Measurements from ENCODE around the gene PAX4.

PAX4 gene

GRCh38 chr7:127618042-127618441 lies at the start of gene PAX4:
Gene PAX4, minus strand, starts transcription at chr7:127618142. Its CDS starts 2,214 bp downstream, at chr7:127615928.
- in situ Hi-C loops (cut with HindIII; ENCODE audit: low sequenced_read_pairs), result no loop called here
- TF ChIP-seq CTCF (IDR thresholded peaks at IDR 0.05; ENCODE audit: low read depth, low read length, missing control alignments), result no peak
- H3K4me3 ChIP-seq (ENCODE audit: low read depth, low read length), result no peak within 1 kb of the TSS
- no peak for DNase-seq (ENCODE audit: low read depth)

- TF ChIP-seq CTCF (IDR thresholded peaks at IDR 0.05; ENCODE audit: low read depth, low read length, missing control alignments), result no peak
- in situ Hi-C loops (cut with HindIII; ENCODE audit: low sequenced_read_pairs), result no loop called here
- DNase-seq (ENCODE audit: low read depth), result no peak
- no peak overlapping the region for H3K4me3 ChIP-seq (ENCODE audit: low read depth, low read length)
Observed at GRCh38 chr7:127667017-127667670, 49.2 kb upstream of the PAX4 start.

DNA sequence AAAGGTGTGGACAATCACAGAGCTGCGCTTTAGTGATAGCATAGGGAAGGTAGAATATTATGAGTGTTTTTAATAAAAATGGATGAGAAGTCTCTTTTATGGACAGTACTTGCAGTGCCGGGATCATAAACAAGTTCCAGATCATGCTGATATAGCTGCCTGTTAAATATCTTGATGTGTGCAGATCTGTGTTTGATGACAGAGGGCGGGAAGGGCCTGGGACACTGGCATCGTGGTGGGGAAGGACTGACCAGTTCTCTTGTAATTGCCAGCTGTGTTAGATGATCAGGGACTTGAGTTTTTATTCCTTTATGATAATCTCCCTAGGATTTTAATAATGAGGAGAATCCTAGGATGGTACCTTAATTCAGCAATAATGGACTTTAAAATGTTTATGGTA lies 48.7 kb upstream of the PAX4 start:
- in situ Hi-C loops (cut with HindIII; ENCODE audit: low sequenced_read_pairs), result no loop called here
- DNase-seq (ENCODE audit: low read depth), result no peak
- no peak for TF ChIP-seq CTCF (IDR thresholded peaks at IDR 0.05; ENCODE audit: low read depth, low read length, missing control alignments)
- H3K4me3 ChIP-seq (ENCODE audit: low read depth, low read length), result no peak overlapping the region

DNA sequence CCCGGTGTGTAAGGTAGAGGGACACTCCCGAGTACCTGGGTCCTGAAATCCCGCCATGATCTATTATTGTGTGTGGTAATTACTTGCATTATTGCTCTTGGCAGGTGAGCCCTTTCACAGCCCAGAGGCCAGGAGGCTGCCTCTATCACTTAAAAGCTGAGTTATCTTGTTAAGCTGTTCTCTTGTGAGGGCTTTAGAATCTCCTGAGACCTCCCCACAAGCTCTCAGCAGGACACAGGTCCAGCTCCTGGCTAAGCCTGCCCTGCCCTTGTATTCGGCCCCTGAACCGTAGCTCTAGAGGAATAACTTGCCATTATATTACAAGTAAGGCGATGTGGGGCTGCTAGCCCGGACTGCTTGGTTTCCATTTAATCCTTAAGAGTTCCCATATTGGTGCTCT lies 48.0 kb upstream of the PAX4 start:
- in situ Hi-C loops (cut with HindIII; ENCODE audit: low sequenced_read_pairs), result no loop called here
- no peak for TF ChIP-seq CTCF (IDR thresholded peaks at IDR 0.05; ENCODE audit: low read depth, low read length, missing control alignments)
- DNase-seq (ENCODE audit: low read depth), result no peak
- no peak overlapping the region for H3K4me3 ChIP-seq (ENCODE audit: low read depth, low read length)

DNA sequence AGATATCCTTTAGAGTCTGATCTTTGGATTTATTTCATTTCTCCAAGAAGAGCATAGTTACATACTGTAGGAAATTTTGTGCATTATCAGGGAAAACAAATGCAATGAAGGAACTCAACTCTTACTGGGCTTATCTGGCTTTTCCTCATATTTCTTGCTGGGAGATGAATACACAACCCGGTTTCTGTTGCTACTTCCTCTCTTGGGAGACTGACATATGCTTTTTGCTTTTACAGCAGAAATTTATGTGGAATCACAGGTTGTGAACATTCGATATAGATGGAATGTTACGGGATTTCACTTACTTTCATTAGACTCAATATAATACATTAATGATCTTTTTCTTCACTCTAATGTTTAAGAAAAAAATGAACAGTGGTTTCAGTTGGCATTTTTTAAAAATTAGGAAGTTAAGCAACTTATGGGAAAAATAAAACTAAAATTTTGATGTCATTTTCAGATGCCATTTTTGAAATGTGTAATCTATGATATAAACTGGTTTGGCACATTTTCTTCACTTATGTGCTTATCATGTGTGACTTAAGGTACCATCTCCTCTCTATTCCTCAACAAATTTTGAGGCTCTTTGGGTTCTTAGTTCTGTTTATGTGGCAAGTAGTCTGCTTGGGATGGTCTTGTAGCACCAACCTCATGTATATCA lies 41.2 kb upstream of the PAX4 start:
- TF ChIP-seq CTCF (IDR thresholded peaks at IDR 0.05; ENCODE audit: low read depth, low read length, missing control alignments), result no peak
- no peak for DNase-seq (ENCODE audit: low read depth)
- no peak overlapping the region for H3K4me3 ChIP-seq (ENCODE audit: low read depth, low read length)
- in situ Hi-C loops (cut with HindIII; ENCODE audit: low sequenced_read_pairs), result no loop called here

GRCh38 chr7:127657500-127657899 lies 39.6 kb upstream of the PAX4 start:
- in situ Hi-C loops (cut with HindIII; ENCODE audit: low sequenced_read_pairs), result no loop called here
- DNase-seq (ENCODE audit: low read depth), result no peak

More at GRCh38 chr7:127657500-127657899, 39.6 kb upstream of the PAX4 start:
- no peak for TF ChIP-seq CTCF (IDR thresholded peaks at IDR 0.05; ENCODE audit: low read depth, low read length, missing control alignments)
- H3K4me3 ChIP-seq (ENCODE audit: low read depth, low read length), result no peak overlapping the region

Measured in astrocyte of the cerebellum (primary cell).